ENCODE data around the gene RNF6.

DNA sequence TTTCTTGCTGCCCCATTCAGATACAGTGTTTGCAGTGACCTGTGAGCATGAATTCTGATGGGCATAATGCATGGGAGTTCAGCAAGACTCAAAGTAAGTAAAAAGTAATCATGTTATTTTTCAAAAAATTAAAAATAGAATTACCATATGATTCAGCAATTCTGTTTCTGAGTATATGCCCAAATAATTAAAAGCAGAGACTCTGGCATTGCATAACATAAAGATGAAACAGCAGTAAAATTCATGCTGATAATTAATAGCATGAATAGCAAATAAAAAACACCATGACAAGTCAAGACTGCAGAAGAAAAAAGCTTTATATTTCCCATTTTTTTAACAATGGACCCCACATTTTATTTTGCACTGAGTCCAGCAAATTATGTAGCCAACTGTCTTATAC is 21.3 kb downstream of the RNF6 start:
- TF ChIP-seq POLR2A (IDR thresholded peaks at IDR 0.05) = no peak
- TF ChIP-seq, protein P1, sequence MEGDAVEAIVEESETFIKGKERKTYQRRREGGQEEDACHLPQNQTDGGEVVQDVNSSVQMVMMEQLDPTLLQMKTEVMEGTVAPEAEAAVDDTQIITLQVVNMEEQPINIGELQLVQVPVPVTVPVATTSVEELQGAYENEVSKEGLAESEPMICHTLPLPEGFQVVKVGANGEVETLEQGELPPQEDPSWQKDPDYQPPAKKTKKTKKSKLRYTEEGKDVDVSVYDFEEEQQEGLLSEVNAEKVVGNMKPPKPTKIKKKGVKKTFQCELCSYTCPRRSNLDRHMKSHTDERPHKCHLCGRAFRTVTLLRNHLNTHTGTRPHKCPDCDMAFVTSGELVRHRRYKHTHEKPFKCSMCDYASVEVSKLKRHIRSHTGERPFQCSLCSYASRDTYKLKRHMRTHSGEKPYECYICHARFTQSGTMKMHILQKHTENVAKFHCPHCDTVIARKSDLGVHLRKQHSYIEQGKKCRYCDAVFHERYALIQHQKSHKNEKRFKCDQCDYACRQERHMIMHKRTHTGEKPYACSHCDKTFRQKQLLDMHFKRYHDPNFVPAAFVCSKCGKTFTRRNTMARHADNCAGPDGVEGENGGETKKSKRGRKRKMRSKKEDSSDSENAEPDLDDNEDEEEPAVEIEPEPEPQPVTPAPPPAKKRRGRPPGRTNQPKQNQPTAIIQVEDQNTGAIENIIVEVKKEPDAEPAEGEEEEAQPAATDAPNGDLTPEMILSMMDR (IDR thresholded peaks at IDR 0.05) = no peak

Measured in right lobe of liver (tissue), 4 donors.